Measurements from ENCODE around the gene CPED1. TPM values are rescaled to one million over a fixed set of nuclear protein-coding genes. Genes with fewer than 3 reads are reported as not detected.
"Not testable (repeated sequence)": the region's sequence is repeated elsewhere in the genome, so short reads cannot be mapped to it uniquely, and the experiment has no call there.

CPED1 gene
- total and polyA plus RNA-seq, 2 donors (not counting 1 experiment from before 2014, with no cell fraction given), result 70.2 to 196 TPM

GRCh38 chr7:121058975-121059374 lies 70.5 kb downstream of the CPED1 start:
- Histone ChIP-seq H2AFZ (ENCODE audit: low read length) (no peak overlapping the region), H3K9ac (ENCODE audit: insufficient read depth, low read length) (no peak overlapping the region), H3K27ac (ENCODE audit: insufficient read depth, low read length) (no peak overlapping the region), H3K36me3 (ENCODE audit: control insufficient read depth, insufficient read depth, low read length) (no peaks in the 10 kb centered on the region), H3K4me1 (ENCODE audit: control insufficient read depth, extremely low read depth, insufficient read depth, low read length) (no peaks in the 10 kb centered on the region), H4K20me1 (ENCODE audit: control insufficient read depth, extremely low read depth, insufficient read depth, low read length) (no peaks in the 10 kb centered on the region), H3K79me2 (ENCODE audit: control insufficient read depth, insufficient read depth, low read length) (no peaks in the 10 kb centered on the region), H3K4me3 (replicated peaks in 1 of 4; ENCODE audit: control extremely low read depth in 1 of 4, insufficient read depth in 1 of 4, low read depth in 3 of 4, low read length in 4 of 4) (no peak overlapping the region), H3K4me2 (ENCODE audit: extremely low read depth, insufficient read depth, low read length) (no peak overlapping the region), H3K9me3 (ENCODE audit: control insufficient read depth, insufficient read depth, low read depth, low read length) (no peaks in the 10 kb centered on the region), H3K27me3 (ENCODE audit: control insufficient read depth, insufficient read depth, low read length) (no peaks in the 10 kb centered on the region)
- TF ChIP-seq EZH2 (IDR thresholded peaks at IDR 0.05; ENCODE audit: low read length, missing control alignments), result no peak
- no peak for TF ChIP-seq CTCF (conservative IDR thresholded peaks at IDR 0.05 in 1 of 2, IDR thresholded peaks at IDR 0.05 in 1 of 2; ENCODE audit: low read depth in 1 of 2, low read length in 2 of 2)
- no peak for DNase-seq (ENCODE audit: low read depth in 2 of 2)

- H3K4me2 ChIP-seq (ENCODE audit: extremely low read depth, insufficient read depth, low read length); H3K27me3 ChIP-seq (ENCODE audit: control insufficient read depth, insufficient read depth, low read length); H3K27ac ChIP-seq (ENCODE audit: insufficient read depth, low read length): not testable (repeated sequence)
These were observed 71.5 kb downstream of the CPED1 start for GRCh38 chr7:121059979-121060509.

GRCh38 chr7:121061677-121062582 lies 73.4 kb downstream of the CPED1 start:
- Histone ChIP-seq H3K4me1 (ENCODE audit: control insufficient read depth, extremely low read depth, insufficient read depth, low read length) (no peaks in the 10 kb centered on the region), H3K36me3 (ENCODE audit: control insufficient read depth, insufficient read depth, low read length) (no peaks in the 10 kb centered on the region), H3K4me3 (replicated peaks in 1 of 4; ENCODE audit: control extremely low read depth in 1 of 4, insufficient read depth in 1 of 4, low read depth in 3 of 4, low read length in 4 of 4) (no peak overlapping the region), H3K27ac (ENCODE audit: insufficient read depth, low read length) (no peak overlapping the region), H3K9me3 (ENCODE audit: control insufficient read depth, insufficient read depth, low read depth, low read length) (no peaks in the 10 kb centered on the region), H2AFZ (ENCODE audit: low read length) (no peak overlapping the region), H4K20me1 (ENCODE audit: control insufficient read depth, extremely low read depth, insufficient read depth, low read length) (no peaks in the 10 kb centered on the region), H3K9ac (ENCODE audit: insufficient read depth, low read length) (no peak overlapping the region), H3K4me2 (ENCODE audit: extremely low read depth, insufficient read depth, low read length) (no peak overlapping the region), H3K79me2 (ENCODE audit: control insufficient read depth, insufficient read depth, low read length) (no peaks in the 10 kb centered on the region), H3K27me3 (ENCODE audit: control insufficient read depth, insufficient read depth, low read length) (no peaks in the 10 kb centered on the region)
- no peak for DNase-seq (ENCODE audit: low read depth in 2 of 2)
- TF ChIP-seq EZH2 (IDR thresholded peaks at IDR 0.05; ENCODE audit: low read length, missing control alignments), result no peak
- no peak for TF ChIP-seq CTCF (conservative IDR thresholded peaks at IDR 0.05 in 1 of 2, IDR thresholded peaks at IDR 0.05 in 1 of 2; ENCODE audit: low read depth in 1 of 2, low read length in 2 of 2)

More at GRCh38 chr7:121059979-121060509, 71.5 kb downstream of the CPED1 start:
- not testable (repeated sequence) for H3K4me1 ChIP-seq (ENCODE audit: control insufficient read depth, extremely low read depth, insufficient read depth, low read length); H4K20me1 ChIP-seq (ENCODE audit: control insufficient read depth, extremely low read depth, insufficient read depth, low read length); DNase-seq (ENCODE audit: low read depth in 2 of 2); H3K9me3 ChIP-seq (ENCODE audit: control insufficient read depth, insufficient read depth, low read depth, low read length); H3K9ac ChIP-seq (ENCODE audit: insufficient read depth, low read length); H3K36me3 ChIP-seq (ENCODE audit: control insufficient read depth, insufficient read depth, low read length); H3K4me3 ChIP-seq (replicated peaks in 1 of 4; ENCODE audit: control extremely low read depth in 1 of 4, insufficient read depth in 1 of 4, low read depth in 3 of 4, low read length in 4 of 4); H2AFZ ChIP-seq (ENCODE audit: low read length); H3K79me2 ChIP-seq (ENCODE audit: control insufficient read depth, insufficient read depth, low read length)

All from fibroblast of lung (primary cell).